Measurements from ENCODE around the gene PLA2G2C.

DNA sequence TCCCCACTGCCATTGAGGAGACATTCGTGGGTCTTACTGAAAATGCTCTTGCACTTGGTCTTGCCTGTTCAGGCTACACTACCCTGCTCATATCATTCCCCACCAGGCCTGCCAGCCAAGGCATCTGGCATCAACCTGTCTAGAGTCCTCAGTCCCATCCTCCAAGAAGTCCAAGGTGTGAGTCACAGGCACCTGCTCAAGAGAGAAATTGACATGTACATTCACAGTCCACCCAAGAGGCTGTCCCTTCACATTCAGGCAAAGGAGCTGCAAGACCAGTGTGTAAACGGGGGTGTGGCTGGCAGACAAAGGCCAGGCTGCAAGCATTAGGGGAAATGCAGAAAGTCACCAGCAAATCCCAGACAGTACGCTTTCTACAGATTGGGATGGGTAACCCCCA, 13.1 kb upstream of the PLA2G2C start:
- TF ChIP-seq, protein P1, sequence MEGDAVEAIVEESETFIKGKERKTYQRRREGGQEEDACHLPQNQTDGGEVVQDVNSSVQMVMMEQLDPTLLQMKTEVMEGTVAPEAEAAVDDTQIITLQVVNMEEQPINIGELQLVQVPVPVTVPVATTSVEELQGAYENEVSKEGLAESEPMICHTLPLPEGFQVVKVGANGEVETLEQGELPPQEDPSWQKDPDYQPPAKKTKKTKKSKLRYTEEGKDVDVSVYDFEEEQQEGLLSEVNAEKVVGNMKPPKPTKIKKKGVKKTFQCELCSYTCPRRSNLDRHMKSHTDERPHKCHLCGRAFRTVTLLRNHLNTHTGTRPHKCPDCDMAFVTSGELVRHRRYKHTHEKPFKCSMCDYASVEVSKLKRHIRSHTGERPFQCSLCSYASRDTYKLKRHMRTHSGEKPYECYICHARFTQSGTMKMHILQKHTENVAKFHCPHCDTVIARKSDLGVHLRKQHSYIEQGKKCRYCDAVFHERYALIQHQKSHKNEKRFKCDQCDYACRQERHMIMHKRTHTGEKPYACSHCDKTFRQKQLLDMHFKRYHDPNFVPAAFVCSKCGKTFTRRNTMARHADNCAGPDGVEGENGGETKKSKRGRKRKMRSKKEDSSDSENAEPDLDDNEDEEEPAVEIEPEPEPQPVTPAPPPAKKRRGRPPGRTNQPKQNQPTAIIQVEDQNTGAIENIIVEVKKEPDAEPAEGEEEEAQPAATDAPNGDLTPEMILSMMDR (IDR thresholded peaks at IDR 0.05; ENCODE audit: insufficient read depth, low read length): no peak
- no peak for TF ChIP-seq POLR2AphosphoS5 (IDR thresholded peaks at IDR 0.05; ENCODE audit: low read depth)
- TF ChIP-seq, protein P2, sequence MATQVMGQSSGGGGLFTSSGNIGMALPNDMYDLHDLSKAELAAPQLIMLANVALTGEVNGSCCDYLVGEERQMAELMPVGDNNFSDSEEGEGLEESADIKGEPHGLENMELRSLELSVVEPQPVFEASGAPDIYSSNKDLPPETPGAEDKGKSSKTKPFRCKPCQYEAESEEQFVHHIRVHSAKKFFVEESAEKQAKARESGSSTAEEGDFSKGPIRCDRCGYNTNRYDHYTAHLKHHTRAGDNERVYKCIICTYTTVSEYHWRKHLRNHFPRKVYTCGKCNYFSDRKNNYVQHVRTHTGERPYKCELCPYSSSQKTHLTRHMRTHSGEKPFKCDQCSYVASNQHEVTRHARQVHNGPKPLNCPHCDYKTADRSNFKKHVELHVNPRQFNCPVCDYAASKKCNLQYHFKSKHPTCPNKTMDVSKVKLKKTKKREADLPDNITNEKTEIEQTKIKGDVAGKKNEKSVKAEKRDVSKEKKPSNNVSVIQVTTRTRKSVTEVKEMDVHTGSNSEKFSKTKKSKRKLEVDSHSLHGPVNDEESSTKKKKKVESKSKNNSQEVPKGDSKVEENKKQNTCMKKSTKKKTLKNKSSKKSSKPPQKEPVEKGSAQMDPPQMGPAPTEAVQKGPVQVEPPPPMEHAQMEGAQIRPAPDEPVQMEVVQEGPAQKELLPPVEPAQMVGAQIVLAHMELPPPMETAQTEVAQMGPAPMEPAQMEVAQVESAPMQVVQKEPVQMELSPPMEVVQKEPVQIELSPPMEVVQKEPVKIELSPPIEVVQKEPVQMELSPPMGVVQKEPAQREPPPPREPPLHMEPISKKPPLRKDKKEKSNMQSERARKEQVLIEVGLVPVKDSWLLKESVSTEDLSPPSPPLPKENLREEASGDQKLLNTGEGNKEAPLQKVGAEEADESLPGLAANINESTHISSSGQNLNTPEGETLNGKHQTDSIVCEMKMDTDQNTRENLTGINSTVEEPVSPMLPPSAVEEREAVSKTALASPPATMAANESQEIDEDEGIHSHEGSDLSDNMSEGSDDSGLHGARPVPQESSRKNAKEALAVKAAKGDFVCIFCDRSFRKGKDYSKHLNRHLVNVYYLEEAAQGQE (IDR thresholded peaks at IDR 0.05; ENCODE audit: insufficient replicate concordance, low read depth): no peak
- no peak for TF ChIP-seq SPI1 (IDR thresholded peaks at IDR 0.05; ENCODE audit: borderline replicate concordance, low read depth)
- TF ChIP-seq GABPA (IDR thresholded peaks at IDR 0.05; ENCODE audit: low read depth): no peak
